Measurements from ENCODE around the gene BICRA. TPM values are rescaled to one million over a fixed set of nuclear protein-coding genes. Genes with fewer than 3 reads are reported as not detected.
"Not testable (repeated sequence)": the region's sequence is repeated elsewhere in the genome, so short reads cannot be mapped to it uniquely, and the experiment has no call there.

The BICRA gene
- total RNA-seq, 1 donor from 2014 or later: 55.5 TPM

GRCh38 chr19:47661161-47661560 is 52.2 kb downstream of the BICRA start:
- H3K36me3 Mint-ChIP-seq (ENCODE audit: unreplicated experiment): no peaks in the 10 kb centered on the region
- H3K27ac Mint-ChIP-seq (ENCODE audit: unreplicated experiment): no peak overlapping the region
- H3K9me3 Mint-ChIP-seq (ENCODE audit: unreplicated experiment): peaks cover 4% of the 10 kb centered on the region
- H3K27me3 Mint-ChIP-seq (ENCODE audit: unreplicated experiment): peaks cover 1% of the 10 kb centered on the region
- peaks cover 30% of the 10 kb centered on the region for H3K4me1 Mint-ChIP-seq (ENCODE audit: low read depth, unreplicated experiment)
- peak overlapping the region; percentile 36 for H3K4me3 Mint-ChIP-seq (ENCODE audit: unreplicated experiment)
- no peak for TF ChIP-seq CTCF (IDR thresholded peaks at IDR 0.05; ENCODE audit: partially characterized antibody, unreplicated experiment)
- DNase-seq: no peak

- peak overlapping the region; percentile 36 for H3K4me3 Mint-ChIP-seq (ENCODE audit: unreplicated experiment)
- H3K4me1 Mint-ChIP-seq (ENCODE audit: low read depth, unreplicated experiment): peaks cover 28% of the 10 kb centered on the region
- no peaks in the 10 kb centered on the region for H3K36me3 Mint-ChIP-seq (ENCODE audit: unreplicated experiment)
- peaks cover 4% of the 10 kb centered on the region for H3K9me3 Mint-ChIP-seq (ENCODE audit: unreplicated experiment)
- H3K27ac Mint-ChIP-seq (ENCODE audit: unreplicated experiment): no peak overlapping the region
- no peak for DNase-seq
- no peak for TF ChIP-seq CTCF (IDR thresholded peaks at IDR 0.05; ENCODE audit: partially characterized antibody, unreplicated experiment)
- H3K27me3 Mint-ChIP-seq (ENCODE audit: unreplicated experiment): peaks cover 1% of the 10 kb centered on the region
Measured at GRCh38 chr19:47661611-47662010, 52.7 kb downstream of the BICRA start.

- Mint-ChIP-seq H3K4me1 (ENCODE audit: low read depth, unreplicated experiment) (peaks cover 35% of the 10 kb centered on the region), H3K4me3 (ENCODE audit: unreplicated experiment) (no peak overlapping the region), H3K36me3 (ENCODE audit: unreplicated experiment) (no peaks in the 10 kb centered on the region), H3K9me3 (ENCODE audit: unreplicated experiment) (peaks cover 6% of the 10 kb centered on the region), H3K27ac (ENCODE audit: unreplicated experiment) (no peak overlapping the region), H3K27me3 (ENCODE audit: unreplicated experiment) (peaks cover 3% of the 10 kb centered on the region)
- no peak for DNase-seq
- no peak for TF ChIP-seq CTCF (IDR thresholded peaks at IDR 0.05; ENCODE audit: partially characterized antibody, unreplicated experiment)
Measured at GRCh38 chr19:47663435-47663910, 54.5 kb downstream of the BICRA start.

- Mint-ChIP-seq H3K36me3 (ENCODE audit: unreplicated experiment) (no peaks in the 10 kb centered on the region), H3K4me3 (ENCODE audit: unreplicated experiment) (no peak overlapping the region), H3K27me3 (ENCODE audit: unreplicated experiment) (peaks cover 3% of the 10 kb centered on the region), H3K4me1 (ENCODE audit: low read depth, unreplicated experiment) (peaks cover 30% of the 10 kb centered on the region), H3K9me3 (ENCODE audit: unreplicated experiment) (peaks cover 4% of the 10 kb centered on the region), H3K27ac (ENCODE audit: unreplicated experiment) (no peak overlapping the region)
- no peak for DNase-seq
- TF ChIP-seq CTCF (IDR thresholded peaks at IDR 0.05; ENCODE audit: partially characterized antibody, unreplicated experiment): no peak
Measured at GRCh38 chr19:47663911-47664771, 55.2 kb downstream of the BICRA start.

GRCh38 chr19:47668556-47668955 is 59.6 kb downstream of the BICRA start:
- not testable (repeated sequence) for H3K36me3 Mint-ChIP-seq (ENCODE audit: unreplicated experiment); H3K27ac Mint-ChIP-seq (ENCODE audit: unreplicated experiment); H3K4me3 Mint-ChIP-seq (ENCODE audit: unreplicated experiment); H3K9me3 Mint-ChIP-seq (ENCODE audit: unreplicated experiment); DNase-seq
- Mint-ChIP-seq H3K27me3 (ENCODE audit: unreplicated experiment) (peaks cover 12% of the 10 kb centered on the region), H3K4me1 (ENCODE audit: low read depth, unreplicated experiment) (peaks cover 32% of the 10 kb centered on the region)
